Activated gamma-delta T cell (primary cell): ENCODE results near the gene UBN2.

ENCODE experiments used
- DNase-seq: peaks from one replicate; lab custom pipeline; 2025; lab: John Stamatoyannopoulos, UW

Gene UBN2

GRCh38 chr7:139345042-139345441, 114.0 kb downstream of the UBN2 start:
- no peak for DNase-seq

- DNase-seq = no peak
Observed at GRCh38 chr7:139351027-139351426, 120.0 kb downstream of the UBN2 start.

- DNase-seq = no peak
Observed at GRCh38 chr7:139354729-139355128, 123.7 kb downstream of the UBN2 start.

GRCh38 chr7:139355320-139355719, 124.3 kb downstream of the UBN2 start:
- DNase-seq = no peak
